WTC11 (cell line): ENCODE data around the gene COPS3. TPM values are rescaled to one million over a fixed set of nuclear protein-coding genes. Genes with fewer than 3 reads are reported as not detected.
"Not testable (repeated sequence)": the region's sequence is repeated elsewhere in the genome, so short reads cannot be mapped to it uniquely, and the experiment has no call there.

Experiments
- ATAC-seq: fragments of 200-7000 bp; cut with Tn5 transposase; 2 replicates; pipeline ENCODE4 v1.10.0; 2021; ENCODE audit warnings: mild to moderate bottlenecking, moderate library complexity
- CTCF ChIA-PET: fragments of 300-600 bp; sonication (Branson Sonifier 250); formaldehyde crosslinking; loops from one replicate; lab custom pipeline; 2021; ENCODE audit warnings: antibody characterized with exemption; lab: Charles Lee
- POLR2A ChIA-PET: fragments of 350-600 bp; sonication (Branson Sonifier 250); formaldehyde crosslinking; loops from one replicate; lab custom pipeline; 2021; ENCODE audit warnings: antibody characterized with exemption; lab: Charles Lee
- DNase-seq: peaks from one replicate; pipeline ENCODE4 v3.0.0; 2021; ENCODE audit warnings: low spot score
- H3K27ac Mint-ChIP-seq: 2 replicates; pipeline ENCODE4 v1.8.0; 2021; ENCODE audit warnings: mixed read lengths
- H3K27me3 Mint-ChIP-seq: 2 replicates; pipeline ENCODE4 v1.8.0; 2021; ENCODE audit warnings: low read depth, mild to moderate bottlenecking, moderate library complexity, mixed read lengths
- H3K36me3 Mint-ChIP-seq: 2 replicates; pipeline ENCODE4 v1.8.0; 2021; ENCODE audit warnings: mixed read lengths
- H3K4me1 Mint-ChIP-seq: 2 replicates; pipeline ENCODE4 v1.8.0; 2022; ENCODE audit warnings: mixed read lengths
- H3K4me3 Mint-ChIP-seq: 2 replicates; pipeline ENCODE4 v1.8.0; 2021; ENCODE audit warnings: mild to moderate bottlenecking, moderate library complexity, mixed read lengths
- H3K9me3 Mint-ChIP-seq: 2 replicates; pipeline ENCODE4 v1.8.0; 2021; ENCODE audit warnings: mixed read lengths
- ETV6 ChIP-seq: sonication (generic); formaldehyde crosslinking; IDR thresholded peaks from 2 replicates; pipeline ENCODE4 v1.8.1; 2022; ENCODE audit warnings: mild to moderate bottlenecking, missing genetic modification reagents
- GTF2I ChIP-seq: fragments of 250-450 bp; sonication (Bioruptor Pico); conservative IDR thresholded peaks from 2 replicates; pipeline ENCODE4 v1.4.0; 2021; ENCODE audit warnings: mild to moderate bottlenecking
- JAZF1 ChIP-seq: fragments of 250-450 bp; sonication (Bioruptor Pico); IDR thresholded peaks from 2 replicates; pipeline ENCODE4 v1.9.0; 2021; ENCODE audit warnings: moderate library complexity, mild to moderate bottlenecking, inconsistent platforms
- JUN ChIP-seq: sonication (generic); formaldehyde crosslinking; IDR thresholded peaks from 2 replicates; pipeline ENCODE4 v1.8.0; 2023; ENCODE audit warnings: mild to moderate bottlenecking, missing genetic modification reagents
- NFYB ChIP-seq: sonication (generic); formaldehyde crosslinking; conservative IDR thresholded peaks from 2 replicates; pipeline ENCODE4 v1.8.0; 2022; ENCODE audit warnings: low read depth, missing genetic modification reagents
- ZNF121 ChIP-seq: sonication (generic); formaldehyde crosslinking; IDR thresholded peaks from 2 replicates; pipeline ENCODE4 v1.8.0; 2023; ENCODE audit warnings: missing genetic modification reagents
- ZNF138 ChIP-seq: sonication (generic); formaldehyde crosslinking; conservative IDR thresholded peaks from 2 replicates; pipeline ENCODE4 v1.8.1; 2022; ENCODE audit warnings: mild to moderate bottlenecking, moderate library complexity, missing genetic modification reagents
- ZNF263 ChIP-seq: sonication (generic); formaldehyde crosslinking; IDR thresholded peaks from 2 replicates; pipeline ENCODE4 v1.8.1; 2022; ENCODE audit warnings: low read depth, mild to moderate bottlenecking, moderate library complexity, missing genetic modification reagents
- ZNF671 ChIP-seq: fragments of 250-450 bp; sonication (Bioruptor Pico); IDR thresholded peaks from 2 replicates; pipeline ENCODE4 v1.8.0; 2021; ENCODE audit warnings: mild to moderate bottlenecking
- total RNA-seq: library from RNA; stranded (reverse); gene quantifications from 3 replicates; pipeline ENCODE4 v1.2.3, GENCODE V29; 2021
- TF ChIP-seq, protein P1 (sequence below): sonication (generic); formaldehyde crosslinking; IDR thresholded peaks from 2 replicates; pipeline ENCODE4 v1.8.1; 2023; ENCODE audit warnings: mild to moderate bottlenecking, moderate library complexity, missing genetic modification reagents
- TF ChIP-seq, protein P2 (sequence below): sonication (generic); formaldehyde crosslinking; IDR thresholded peaks from 2 replicates; pipeline ENCODE4 v1.8.1; 2022; ENCODE audit warnings: low read depth, missing genetic modification reagents, borderline replicate concordance
- TF ChIP-seq, protein P3 (sequence below): fragments of 200-600 bp; IDR thresholded peaks from 2 replicates; pipeline ENCODE4 v1.8.0; 2022; ENCODE audit warnings: antibody characterized with exemption

COPS3 gene
- total RNA-seq, 1 experiment from 2014 or later: 78.3 TPM

DNA sequence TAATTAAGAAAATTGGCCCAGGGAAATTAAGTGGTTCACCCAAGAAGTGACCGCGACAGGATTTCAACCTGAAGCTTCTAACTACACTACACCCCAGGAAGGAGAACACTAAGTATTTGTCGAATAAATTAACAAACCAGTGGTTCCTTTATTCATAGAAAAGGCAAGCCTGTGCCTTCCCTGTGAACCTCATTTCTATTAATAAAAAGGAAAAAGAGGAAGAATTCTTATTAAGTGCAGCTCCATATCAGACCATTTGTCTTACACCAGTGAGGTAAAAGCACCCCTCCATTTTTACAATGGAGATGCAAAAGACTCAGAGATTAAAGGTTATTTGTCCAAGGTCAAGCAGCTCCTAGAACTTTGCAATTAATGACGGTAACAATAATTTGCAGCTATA lies 1.7 kb downstream of the COPS3 start (continued):
- TF ChIP-seq GTF2I (CRISPR knock-in tag) (no peak), JUN (CRISPR knock-in tag) (no peak), ZNF671 (CRISPR knock-in tag) (no peak), ZNF263 (no peak)
- TF ChIP-seq, protein P1, sequence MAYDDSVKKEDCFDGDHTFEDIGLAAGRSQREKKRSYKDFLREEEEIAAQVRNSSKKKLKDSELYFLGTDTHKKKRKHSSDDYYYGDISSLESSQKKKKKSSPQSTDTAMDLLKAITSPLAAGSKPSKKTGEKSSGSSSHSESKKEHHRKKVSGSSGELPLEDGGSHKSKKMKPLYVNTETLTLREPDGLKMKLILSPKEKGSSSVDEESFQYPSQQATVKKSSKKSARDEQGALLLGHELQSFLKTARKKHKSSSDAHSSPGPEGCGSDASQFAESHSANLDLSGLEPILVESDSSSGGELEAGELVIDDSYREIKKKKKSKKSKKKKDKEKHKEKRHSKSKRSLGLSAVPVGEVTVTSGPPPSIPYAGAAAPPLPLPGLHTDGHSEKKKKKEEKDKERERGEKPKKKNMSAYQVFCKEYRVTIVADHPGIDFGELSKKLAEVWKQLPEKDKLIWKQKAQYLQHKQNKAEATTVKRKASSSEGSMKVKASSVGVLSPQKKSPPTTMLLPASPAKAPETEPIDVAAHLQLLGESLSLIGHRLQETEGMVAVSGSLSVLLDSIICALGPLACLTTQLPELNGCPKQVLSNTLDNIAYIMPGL: no peak

DNA sequence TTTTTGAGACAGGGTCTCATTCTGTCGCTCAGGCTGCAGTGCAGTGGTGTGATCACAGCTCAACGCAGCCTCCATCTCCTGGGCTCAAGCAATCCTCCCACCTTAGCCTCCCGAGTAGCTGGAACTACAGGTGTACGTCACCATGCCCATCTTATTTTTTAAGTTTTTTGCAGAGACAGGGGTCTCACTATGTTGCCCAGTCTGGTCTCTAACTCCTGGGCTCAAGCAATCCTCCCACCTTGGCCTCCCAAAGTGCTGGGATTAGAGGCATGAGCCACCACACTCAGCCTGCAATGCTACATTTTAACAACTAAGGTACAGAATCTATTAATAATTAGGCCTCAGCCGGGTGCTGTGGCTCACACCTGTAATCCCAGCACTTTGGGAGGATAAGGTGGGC lies 3.6 kb downstream of the COPS3 start:
- H3K27ac Mint-ChIP-seq, ATAC-seq, H3K9me3 Mint-ChIP-seq, H3K27me3 Mint-ChIP-seq, H3K4me3 Mint-ChIP-seq, CTCF ChIA-PET, DNase-seq: not testable (repeated sequence)
- H3K36me3 Mint-ChIP-seq: peaks cover 21% of the 10 kb centered on the region
- POLR2A ChIA-PET: interaction anchor here (0.6 kb wide), 1 partner anchor 753 kb away, joined by 3 read pairs; no protein-coding TSS in a partner anchor
- TF ChIP-seq ZNF121 (CRISPR knock-in tag): peak; percentile 74
- peaks cover 19% of the 10 kb centered on the region for H3K4me1 Mint-ChIP-seq

DNA sequence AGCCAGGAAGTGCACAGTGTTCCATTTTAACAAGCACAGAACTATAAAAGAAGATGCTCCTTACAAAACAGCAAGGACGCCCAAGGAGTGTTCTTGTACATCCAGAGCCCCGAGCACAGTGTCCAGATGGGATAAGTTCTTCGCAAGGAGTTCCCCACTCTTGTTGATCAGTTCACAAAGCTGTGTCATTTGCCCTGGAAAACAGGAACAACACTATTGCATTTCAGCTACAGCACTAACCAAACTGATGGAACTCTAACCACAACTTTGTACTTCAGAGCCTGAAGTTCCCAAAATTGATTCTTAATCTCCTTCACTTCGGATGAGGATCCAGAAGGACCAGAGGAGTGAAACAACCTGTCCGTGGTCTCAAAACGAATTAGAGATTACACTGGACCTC lies 5.1 kb downstream of the COPS3 start:
- TF ChIP-seq, protein P2, sequence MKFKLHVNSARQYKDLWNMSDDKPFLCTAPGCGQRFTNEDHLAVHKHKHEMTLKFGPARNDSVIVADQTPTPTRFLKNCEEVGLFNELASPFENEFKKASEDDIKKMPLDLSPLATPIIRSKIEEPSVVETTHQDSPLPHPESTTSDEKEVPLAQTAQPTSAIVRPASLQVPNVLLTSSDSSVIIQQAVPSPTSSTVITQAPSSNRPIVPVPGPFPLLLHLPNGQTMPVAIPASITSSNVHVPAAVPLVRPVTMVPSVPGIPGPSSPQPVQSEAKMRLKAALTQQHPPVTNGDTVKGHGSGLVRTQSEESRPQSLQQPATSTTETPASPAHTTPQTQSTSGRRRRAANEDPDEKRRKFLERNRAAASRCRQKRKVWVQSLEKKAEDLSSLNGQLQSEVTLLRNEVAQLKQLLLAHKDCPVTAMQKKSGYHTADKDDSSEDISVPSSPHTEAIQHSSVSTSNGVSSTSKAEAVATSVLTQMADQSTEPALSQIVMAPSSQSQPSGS: no peak
- H3K36me3 Mint-ChIP-seq: peaks cover 23% of the 10 kb centered on the region
- DNase-seq (no peak), ATAC-seq (no peak)
- peaks cover 8% of the 10 kb centered on the region for H3K4me1 Mint-ChIP-seq
- POLR2A ChIA-PET: interaction anchor here (0.6 kb wide), 1 partner anchor 298 kb away, joined by 3 read pairs; no protein-coding TSS in a partner anchor
- H3K9me3 Mint-ChIP-seq: no peaks in the 10 kb centered on the region
- H3K27ac Mint-ChIP-seq: no peak overlapping the region
- no peak overlapping the region for H3K4me3 Mint-ChIP-seq
- H3K27me3 Mint-ChIP-seq: no peaks in the 10 kb centered on the region
- CTCF ChIA-PET: interaction anchor here (1.0 to 1.1 kb wide), 2 partner anchors 84 to 134 kb away, joined by 3 read pairs; no protein-coding TSS in a partner anchor

DNA sequence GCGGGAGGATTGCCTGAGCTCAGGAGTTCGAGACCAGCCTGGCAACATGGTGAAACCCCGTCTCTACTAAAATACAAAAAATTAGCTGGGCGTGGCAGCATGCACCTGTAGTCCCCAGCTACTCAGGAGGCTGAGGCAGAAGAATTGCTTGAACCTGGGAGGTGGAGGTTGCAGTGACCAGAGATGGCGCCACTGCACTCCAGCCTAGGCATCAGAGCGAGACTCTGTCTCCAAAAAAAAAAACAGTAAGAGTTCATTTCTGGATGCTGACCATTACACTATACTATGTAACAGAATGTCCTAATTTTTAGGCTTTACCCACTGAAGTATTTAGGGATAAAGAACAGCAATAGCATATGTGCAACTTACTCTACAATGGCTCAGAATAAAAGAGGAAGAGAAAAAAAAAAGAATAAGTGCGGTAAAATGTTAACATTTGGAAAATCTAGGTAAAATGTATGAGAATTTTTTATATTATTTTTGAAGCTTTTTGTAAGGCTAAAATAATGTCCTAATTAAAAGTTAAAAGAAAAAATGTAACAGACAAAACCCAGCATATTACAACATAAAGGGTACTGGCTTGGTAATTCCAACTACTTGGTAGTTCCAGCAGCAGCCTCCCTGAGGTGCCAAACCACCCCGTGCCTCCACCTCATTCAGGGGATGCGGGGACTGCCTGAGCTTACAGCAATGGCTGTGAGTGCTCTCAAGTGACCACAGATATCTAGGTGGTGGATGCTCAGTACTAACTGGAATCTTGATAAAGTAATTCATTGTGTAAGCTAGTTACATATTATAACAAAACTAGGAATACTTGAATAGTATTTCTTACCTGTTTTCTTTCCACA lies 10.9 kb downstream of the COPS3 start:
- Mint-ChIP-seq H3K9me3 (no peaks in the 10 kb centered on the region), H3K4me3 (no peak overlapping the region), H3K36me3 (peaks cover 52% of the 10 kb centered on the region), H3K27ac (no peak overlapping the region), H3K4me1 (no peaks in the 10 kb centered on the region), H3K27me3 (no peaks in the 10 kb centered on the region)
- CTCF ChIA-PET: interaction anchor here (0.6 to 2.3 kb wide), 22 partner anchors 10 to 1346 kb away, joined by 3 to 17 read pairs (median 3); partner anchors contain the start of gene COPS3
- TF ChIP-seq ETV6: no peak
- no peak for TF ChIP-seq JAZF1 (CRISPR knock-in tag)
- no peak for TF ChIP-seq ZNF138 (CRISPR knock-in tag)
- TF ChIP-seq NFYB (CRISPR knock-in tag): no peak
- TF ChIP-seq, protein P3, sequence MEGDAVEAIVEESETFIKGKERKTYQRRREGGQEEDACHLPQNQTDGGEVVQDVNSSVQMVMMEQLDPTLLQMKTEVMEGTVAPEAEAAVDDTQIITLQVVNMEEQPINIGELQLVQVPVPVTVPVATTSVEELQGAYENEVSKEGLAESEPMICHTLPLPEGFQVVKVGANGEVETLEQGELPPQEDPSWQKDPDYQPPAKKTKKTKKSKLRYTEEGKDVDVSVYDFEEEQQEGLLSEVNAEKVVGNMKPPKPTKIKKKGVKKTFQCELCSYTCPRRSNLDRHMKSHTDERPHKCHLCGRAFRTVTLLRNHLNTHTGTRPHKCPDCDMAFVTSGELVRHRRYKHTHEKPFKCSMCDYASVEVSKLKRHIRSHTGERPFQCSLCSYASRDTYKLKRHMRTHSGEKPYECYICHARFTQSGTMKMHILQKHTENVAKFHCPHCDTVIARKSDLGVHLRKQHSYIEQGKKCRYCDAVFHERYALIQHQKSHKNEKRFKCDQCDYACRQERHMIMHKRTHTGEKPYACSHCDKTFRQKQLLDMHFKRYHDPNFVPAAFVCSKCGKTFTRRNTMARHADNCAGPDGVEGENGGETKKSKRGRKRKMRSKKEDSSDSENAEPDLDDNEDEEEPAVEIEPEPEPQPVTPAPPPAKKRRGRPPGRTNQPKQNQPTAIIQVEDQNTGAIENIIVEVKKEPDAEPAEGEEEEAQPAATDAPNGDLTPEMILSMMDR: peak; percentile 37
- DNase-seq (peak; percentile 50), ATAC-seq (peak; percentile 39; the same call in 1 of the 2 replicates)
- POLR2A ChIA-PET: interaction anchor here (1.6 kb wide), 1 partner anchor 10 kb away, joined by 3 read pairs; no protein-coding TSS in a partner anchor
